ENCODE results near the gene INTS4. TPM values are rescaled to one million over a fixed set of nuclear protein-coding genes. Genes with fewer than 3 reads are reported as not detected.
"Not testable (repeated sequence)": the region's sequence is repeated elsewhere in the genome, so short reads cannot be mapped to it uniquely, and the experiment has no call there.

Gene INTS4
- total RNA-seq, 1 experiment from 2014 or later: 42.7 TPM

- not testable (repeated sequence) for H3K4me2 ChIP-seq (ENCODE audit: low read depth, low read length, poor library complexity, severe bottlenecking); H3K4me3 ChIP-seq (ENCODE audit: low read length); H3K9me3 ChIP-seq (ENCODE audit: low read length); H4K20me1 ChIP-seq (ENCODE audit: insufficient read depth, low read depth, low read length); H3K9me2 ChIP-seq (replicated peaks; ENCODE audit: insufficient read depth, low read length); H3K79me2 ChIP-seq (ENCODE audit: low read length); H2AFZ ChIP-seq (ENCODE audit: low read length); H3K9ac ChIP-seq (ENCODE audit: low read length); H3K36me3 ChIP-seq (ENCODE audit: insufficient read depth, low read length); H3K27ac ChIP-seq (ENCODE audit: low read length); H3K4me1 ChIP-seq (ENCODE audit: low read length); DNase-seq; H3K27me3 ChIP-seq (ENCODE audit: low read length)
These were observed 105.4 kb downstream of the INTS4 start for GRCh38 chr11:77889045-77889444.

DNA sequence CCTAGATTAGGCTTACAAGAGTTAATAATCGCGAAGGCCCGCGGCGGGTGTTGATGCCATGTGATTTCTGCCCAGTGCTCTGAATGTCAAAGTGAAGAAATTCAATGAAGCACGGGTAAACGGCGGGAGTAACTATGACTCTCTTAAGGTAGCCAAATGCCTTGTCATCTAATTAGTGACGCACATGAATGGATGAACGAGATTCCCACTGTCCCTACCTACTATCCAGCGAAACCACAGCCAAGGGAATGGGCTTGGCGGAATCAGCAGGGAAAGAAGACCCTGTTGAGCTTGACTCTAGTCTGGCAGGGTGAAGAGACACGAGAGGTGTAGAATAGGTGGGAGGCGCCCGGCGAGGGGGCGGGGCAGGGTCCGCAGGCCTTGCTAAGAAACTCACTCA lies 108.1 kb downstream of the INTS4 start:
- H4K20me1 ChIP-seq (ENCODE audit: insufficient read depth, low read depth, low read length): no peaks in the 10 kb centered on the region

GRCh38 chr11:77884829-77885190 lies 109.7 kb downstream of the INTS4 start:
- Histone ChIP-seq H4K20me1 (ENCODE audit: insufficient read depth, low read depth, low read length) (no peaks in the 10 kb centered on the region), H3K9me3 (ENCODE audit: low read length) (no peaks in the 10 kb centered on the region), H3K9me2 (replicated peaks; ENCODE audit: insufficient read depth, low read length) (no peaks in the 10 kb centered on the region), H3K4me2 (ENCODE audit: low read depth, low read length, poor library complexity, severe bottlenecking) (no peak overlapping the region), H2AFZ (ENCODE audit: low read length) (no peak overlapping the region), H3K4me3 (ENCODE audit: low read length) (no peak overlapping the region), H3K27ac (ENCODE audit: low read length) (no peak overlapping the region), H3K27me3 (ENCODE audit: low read length) (no peaks in the 10 kb centered on the region), H3K36me3 (ENCODE audit: insufficient read depth, low read length) (peaks cover 4% of the 10 kb centered on the region), H3K4me1 (ENCODE audit: low read length) (no peaks in the 10 kb centered on the region), H3K9ac (ENCODE audit: low read length) (no peak overlapping the region), H3K79me2 (ENCODE audit: low read length) (no peaks in the 10 kb centered on the region)
- DNase-seq: no peak

More for the DNA sequence above, 108.1 kb downstream of the INTS4 start:
- Histone ChIP-seq H3K27me3 (ENCODE audit: low read length) (no peaks in the 10 kb centered on the region), H3K27ac (ENCODE audit: low read length) (no peak overlapping the region), H3K9me3 (ENCODE audit: low read length) (no peaks in the 10 kb centered on the region), H3K4me1 (ENCODE audit: low read length) (no peaks in the 10 kb centered on the region), H3K4me2 (ENCODE audit: low read depth, low read length, poor library complexity, severe bottlenecking) (no peak overlapping the region), H3K79me2 (ENCODE audit: low read length) (no peaks in the 10 kb centered on the region), H2AFZ (ENCODE audit: low read length) (no peak overlapping the region), H3K9me2 (replicated peaks; ENCODE audit: insufficient read depth, low read length) (no peaks in the 10 kb centered on the region), H3K36me3 (ENCODE audit: insufficient read depth, low read length) (peaks cover 10% of the 10 kb centered on the region), H3K9ac (ENCODE audit: low read length) (no peak overlapping the region), H3K4me3 (ENCODE audit: low read length) (no peak overlapping the region)
- no peak for DNase-seq

GRCh38 chr11:77884186-77884828 lies 110.2 kb downstream of the INTS4 start:
- Histone ChIP-seq H3K36me3 (ENCODE audit: insufficient read depth, low read length) (peaks cover 3% of the 10 kb centered on the region), H3K27me3 (ENCODE audit: low read length) (no peaks in the 10 kb centered on the region), H2AFZ (ENCODE audit: low read length) (no peak overlapping the region), H3K9ac (ENCODE audit: low read length) (no peak overlapping the region), H3K4me1 (ENCODE audit: low read length) (no peaks in the 10 kb centered on the region), H3K27ac (ENCODE audit: low read length) (no peak overlapping the region), H3K4me2 (ENCODE audit: low read depth, low read length, poor library complexity, severe bottlenecking) (no peak overlapping the region), H4K20me1 (ENCODE audit: insufficient read depth, low read depth, low read length) (no peaks in the 10 kb centered on the region), H3K9me3 (ENCODE audit: low read length) (no peaks in the 10 kb centered on the region), H3K9me2 (replicated peaks; ENCODE audit: insufficient read depth, low read length) (no peaks in the 10 kb centered on the region), H3K4me3 (ENCODE audit: low read length) (no peak overlapping the region), H3K79me2 (ENCODE audit: low read length) (no peaks in the 10 kb centered on the region)
- DNase-seq: no peak

DNA sequence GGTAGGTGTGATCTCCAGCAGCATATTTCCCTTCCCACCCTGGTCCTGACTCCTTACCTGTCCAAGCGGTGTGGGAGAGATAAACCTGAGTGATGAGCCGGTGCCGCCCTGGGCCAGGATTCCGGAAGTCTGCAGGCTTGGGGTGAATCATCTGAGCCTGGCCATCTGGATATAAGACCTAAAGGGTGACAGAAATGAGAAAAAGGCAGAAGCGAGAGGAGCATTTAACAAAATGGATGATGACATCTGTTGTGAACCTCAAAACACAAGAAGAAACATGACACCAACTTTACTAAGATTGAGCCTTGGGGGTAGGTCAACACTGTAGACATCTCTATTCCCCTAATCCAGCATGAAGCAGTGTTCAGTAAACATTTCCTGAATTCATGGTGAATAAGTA lies 110.7 kb downstream of the INTS4 start:
- no peaks in the 10 kb centered on the region for H4K20me1 ChIP-seq (ENCODE audit: insufficient read depth, low read depth, low read length)
- H3K4me1 ChIP-seq (ENCODE audit: low read length): no peaks in the 10 kb centered on the region
- no peaks in the 10 kb centered on the region for H3K27me3 ChIP-seq (ENCODE audit: low read length)
- no peak overlapping the region for H2AFZ ChIP-seq (ENCODE audit: low read length)
- no peaks in the 10 kb centered on the region for H3K9me2 ChIP-seq (replicated peaks; ENCODE audit: insufficient read depth, low read length)
- no peak overlapping the region for H3K27ac ChIP-seq (ENCODE audit: low read length)
- H3K9ac ChIP-seq (ENCODE audit: low read length): no peak overlapping the region
- peaks cover 3% of the 10 kb centered on the region for H3K36me3 ChIP-seq (ENCODE audit: insufficient read depth, low read length)
- no peaks in the 10 kb centered on the region for H3K79me2 ChIP-seq (ENCODE audit: low read length)
- no peaks in the 10 kb centered on the region for H3K9me3 ChIP-seq (ENCODE audit: low read length)
- H3K4me2 ChIP-seq (ENCODE audit: low read depth, low read length, poor library complexity, severe bottlenecking): no peak overlapping the region
- no peak for DNase-seq
- H3K4me3 ChIP-seq (ENCODE audit: low read length): no peak overlapping the region

GRCh38 chr11:77882396-77882795 lies 112.1 kb downstream of the INTS4 start:
- H4K20me1 ChIP-seq (ENCODE audit: insufficient read depth, low read depth, low read length): no peaks in the 10 kb centered on the region
- H3K27me3 ChIP-seq (ENCODE audit: low read length): no peaks in the 10 kb centered on the region
- no peak overlapping the region for H3K4me3 ChIP-seq (ENCODE audit: low read length)
- H3K4me2 ChIP-seq (ENCODE audit: low read depth, low read length, poor library complexity, severe bottlenecking): no peak overlapping the region
- no peak overlapping the region for H3K27ac ChIP-seq (ENCODE audit: low read length)
- H3K79me2 ChIP-seq (ENCODE audit: low read length): no peaks in the 10 kb centered on the region
- no peak overlapping the region for H2AFZ ChIP-seq (ENCODE audit: low read length)
- no peak overlapping the region for H3K9ac ChIP-seq (ENCODE audit: low read length)
- H3K9me3 ChIP-seq (ENCODE audit: low read length): no peaks in the 10 kb centered on the region
- DNase-seq: no peak
- H3K4me1 ChIP-seq (ENCODE audit: low read length): no peaks in the 10 kb centered on the region
- no peaks in the 10 kb centered on the region for H3K9me2 ChIP-seq (replicated peaks; ENCODE audit: insufficient read depth, low read length)
- peaks cover 5% of the 10 kb centered on the region for H3K36me3 ChIP-seq (ENCODE audit: insufficient read depth, low read length)

GRCh38 chr11:77879218-77879617 lies 115.2 kb downstream of the INTS4 start:
- no peak overlapping the region for H3K4me2 ChIP-seq (ENCODE audit: low read depth, low read length, poor library complexity, severe bottlenecking)
- no peak overlapping the region for H3K4me3 ChIP-seq (ENCODE audit: low read length)
- no peak overlapping the region for H3K9ac ChIP-seq (ENCODE audit: low read length)
- peaks cover 6% of the 10 kb centered on the region for H3K36me3 ChIP-seq (ENCODE audit: insufficient read depth, low read length)
- H3K79me2 ChIP-seq (ENCODE audit: low read length): no peaks in the 10 kb centered on the region
- H2AFZ ChIP-seq (ENCODE audit: low read length): no peak overlapping the region
- DNase-seq: no peak
- no peaks in the 10 kb centered on the region for H3K27me3 ChIP-seq (ENCODE audit: low read length)
- H4K20me1 ChIP-seq (ENCODE audit: insufficient read depth, low read depth, low read length): no peaks in the 10 kb centered on the region
- H3K4me1 ChIP-seq (ENCODE audit: low read length): no peaks in the 10 kb centered on the region
- H3K9me2 ChIP-seq (replicated peaks; ENCODE audit: insufficient read depth, low read length): no peaks in the 10 kb centered on the region
- no peaks in the 10 kb centered on the region for H3K9me3 ChIP-seq (ENCODE audit: low read length)
- no peak overlapping the region for H3K27ac ChIP-seq (ENCODE audit: low read length)

GRCh38 chr11:77878247-77878646 lies 116.2 kb downstream of the INTS4 start:
- not testable (repeated sequence) for H3K36me3 ChIP-seq (ENCODE audit: insufficient read depth, low read length); H3K4me2 ChIP-seq (ENCODE audit: low read depth, low read length, poor library complexity, severe bottlenecking); H3K9me3 ChIP-seq (ENCODE audit: low read length); H3K79me2 ChIP-seq (ENCODE audit: low read length); H3K27ac ChIP-seq (ENCODE audit: low read length); H3K27me3 ChIP-seq (ENCODE audit: low read length); H3K9me2 ChIP-seq (replicated peaks; ENCODE audit: insufficient read depth, low read length); H3K4me3 ChIP-seq (ENCODE audit: low read length); H3K9ac ChIP-seq (ENCODE audit: low read length); H2AFZ ChIP-seq (ENCODE audit: low read length); DNase-seq; H4K20me1 ChIP-seq (ENCODE audit: insufficient read depth, low read depth, low read length); H3K4me1 ChIP-seq (ENCODE audit: low read length)

GRCh38 chr11:77876045-77876444 lies 118.4 kb downstream of the INTS4 start:
- Histone ChIP-seq H3K9me3 (ENCODE audit: low read length) (no peaks in the 10 kb centered on the region), H3K36me3 (ENCODE audit: insufficient read depth, low read length) (peaks cover 11% of the 10 kb centered on the region; the same call in 1 of the 2 replicates), H3K4me1 (ENCODE audit: low read length) (no peaks in the 10 kb centered on the region), H3K27me3 (ENCODE audit: low read length) (no peaks in the 10 kb centered on the region), H3K9me2 (replicated peaks; ENCODE audit: insufficient read depth, low read length) (no peaks in the 10 kb centered on the region), H3K79me2 (ENCODE audit: low read length) (no peaks in the 10 kb centered on the region), H3K4me3 (ENCODE audit: low read length) (no peak overlapping the region), H4K20me1 (ENCODE audit: insufficient read depth, low read depth, low read length) (no peaks in the 10 kb centered on the region), H3K27ac (ENCODE audit: low read length) (no peak overlapping the region), H3K9ac (ENCODE audit: low read length) (no peak overlapping the region), H3K4me2 (ENCODE audit: low read depth, low read length, poor library complexity, severe bottlenecking) (no peak overlapping the region), H2AFZ (ENCODE audit: low read length) (no peak overlapping the region)
- DNase-seq: no peak

Data from Karpas-422 (cell line).